GM10248 (cell line): ENCODE results near the gene GPBAR1.

Experiments
- CTCF ChIA-PET: fragments of 300-600 bp; sonication (Branson Sonifier 250); formaldehyde crosslinking; extraction: SDS; loops from one replicate; lab custom pipeline; 2021; ENCODE audit warnings: antibody characterized with exemption; lab: Yijun Ruan, JAX
- POLR2A ChIA-PET: fragments of 350-650 bp; sonication (Branson Sonifier 250); formaldehyde crosslinking; extraction: SDS; loops from one replicate; lab custom pipeline; 2020; ENCODE audit warnings: antibody characterized with exemption; lab: Yijun Ruan, JAX
- DNase-seq: peaks from one replicate; pipeline ENCODE4 v3.0.0; 2012; ENCODE audit errors: extremely low spot score
- TF ChIP-seq, protein P1 (sequence below): IDR thresholded peaks from 2 replicates; pipeline ENCODE4 v1.5.1; 2012; ENCODE audit warnings: mild to moderate bottlenecking, low read depth; ENCODE audit errors: extremely low read depth, missing control alignments, control extremely low read depth

Gene GPBAR1

DNA sequence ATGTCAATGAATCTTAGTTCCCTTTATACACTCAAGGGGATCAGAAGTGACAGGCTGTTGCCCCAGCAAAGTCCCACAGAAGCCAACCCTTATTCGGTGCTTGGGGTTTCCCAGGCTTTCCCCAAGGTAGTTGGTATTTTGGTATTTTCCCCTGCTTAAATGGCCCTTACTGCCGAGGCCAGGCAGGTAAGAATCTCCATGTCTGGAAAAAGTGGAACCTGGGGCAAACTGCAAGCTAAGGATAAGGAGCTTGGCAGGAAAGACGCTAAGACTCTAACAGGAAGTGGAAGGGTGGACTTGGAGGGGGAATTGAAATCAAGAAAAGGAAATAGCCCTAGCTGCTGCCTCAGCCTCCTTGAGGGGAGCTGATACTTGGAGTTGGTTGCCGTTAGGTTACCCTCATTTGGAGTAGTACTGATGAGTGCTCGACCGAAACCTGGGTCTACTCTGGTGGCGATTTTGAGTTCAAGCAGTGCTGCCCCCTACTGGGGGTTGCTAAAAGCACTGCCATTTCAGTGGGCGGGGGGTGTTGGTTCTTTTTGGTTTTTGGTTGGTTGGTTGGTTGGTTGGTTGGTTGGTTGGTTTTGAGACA is 3.3 kb upstream of the GPBAR1 start:
- TF ChIP-seq, protein P1, sequence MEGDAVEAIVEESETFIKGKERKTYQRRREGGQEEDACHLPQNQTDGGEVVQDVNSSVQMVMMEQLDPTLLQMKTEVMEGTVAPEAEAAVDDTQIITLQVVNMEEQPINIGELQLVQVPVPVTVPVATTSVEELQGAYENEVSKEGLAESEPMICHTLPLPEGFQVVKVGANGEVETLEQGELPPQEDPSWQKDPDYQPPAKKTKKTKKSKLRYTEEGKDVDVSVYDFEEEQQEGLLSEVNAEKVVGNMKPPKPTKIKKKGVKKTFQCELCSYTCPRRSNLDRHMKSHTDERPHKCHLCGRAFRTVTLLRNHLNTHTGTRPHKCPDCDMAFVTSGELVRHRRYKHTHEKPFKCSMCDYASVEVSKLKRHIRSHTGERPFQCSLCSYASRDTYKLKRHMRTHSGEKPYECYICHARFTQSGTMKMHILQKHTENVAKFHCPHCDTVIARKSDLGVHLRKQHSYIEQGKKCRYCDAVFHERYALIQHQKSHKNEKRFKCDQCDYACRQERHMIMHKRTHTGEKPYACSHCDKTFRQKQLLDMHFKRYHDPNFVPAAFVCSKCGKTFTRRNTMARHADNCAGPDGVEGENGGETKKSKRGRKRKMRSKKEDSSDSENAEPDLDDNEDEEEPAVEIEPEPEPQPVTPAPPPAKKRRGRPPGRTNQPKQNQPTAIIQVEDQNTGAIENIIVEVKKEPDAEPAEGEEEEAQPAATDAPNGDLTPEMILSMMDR = peak; percentile 63
- POLR2A ChIA-PET = interaction anchor here (1.8 kb wide), 1 partner anchor 13 kb away, joined by 5 read pairs; the partner anchor contains the start of genes AAMP and PNKD
- DNase-seq = peak; percentile 71
- CTCF ChIA-PET = interaction anchor here (0.7 to 8.3 kb wide), 20 partner anchors 9 to 111 kb away, joined by 3 to 57 read pairs (median 6); partner anchors contain the start of genes AAMP, CXCR1 and PNKD

DNA sequence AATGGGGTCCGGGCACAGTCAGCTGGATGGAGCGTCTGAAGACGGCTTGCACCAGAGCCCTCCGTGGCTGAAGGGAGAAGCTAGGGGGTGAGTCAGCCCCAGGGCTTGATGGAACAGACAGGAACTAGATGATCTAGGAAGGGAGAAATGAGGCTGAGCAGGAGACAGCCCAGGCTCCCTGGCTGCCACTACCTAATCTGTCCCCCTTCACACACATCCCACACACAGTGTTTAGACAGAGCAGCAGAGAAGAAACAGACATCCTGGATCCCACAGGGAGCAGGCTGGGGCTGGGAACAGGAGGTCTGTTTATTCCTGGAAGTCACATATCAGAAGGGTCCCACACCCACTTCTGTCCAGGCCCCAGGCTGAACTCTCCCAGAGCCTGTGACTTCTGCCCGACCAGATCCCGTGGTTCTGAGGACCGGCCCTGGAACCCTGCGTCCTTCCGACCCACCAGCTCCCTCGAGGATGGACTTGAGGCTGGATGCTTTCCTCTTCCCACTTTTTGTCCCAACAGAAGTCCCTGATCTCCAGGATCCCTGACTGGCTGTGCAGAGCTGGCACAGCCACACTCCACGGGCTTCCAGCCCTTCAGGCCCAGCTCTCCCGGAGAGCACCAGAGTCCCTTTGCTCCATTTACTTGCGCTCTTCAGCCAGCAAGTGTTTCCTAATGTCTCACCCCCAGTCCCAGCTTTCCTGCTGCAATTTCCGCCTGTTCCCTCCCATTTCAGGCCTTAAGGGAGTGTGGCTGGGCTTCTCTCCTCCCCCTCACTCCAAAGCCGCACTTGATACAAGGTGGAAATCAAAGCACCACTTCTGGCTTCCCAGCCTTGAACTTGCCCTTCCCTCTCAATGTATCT is 1.5 kb upstream of the GPBAR1 start:
- POLR2A ChIA-PET = interaction anchor here (1.8 kb wide), 1 partner anchor 11 kb away, joined by 5 read pairs; the partner anchor contains the start of genes AAMP and PNKD
- DNase-seq = no peak
- TF ChIP-seq, protein P1 = no peak
- CTCF ChIA-PET = interaction anchor here (1.2 to 8.3 kb wide), 6 partner anchors 8 to 88 kb away, joined by 4 to 57 read pairs (median 4); partner anchors contain the start of genes AAMP and PNKD

DNA sequence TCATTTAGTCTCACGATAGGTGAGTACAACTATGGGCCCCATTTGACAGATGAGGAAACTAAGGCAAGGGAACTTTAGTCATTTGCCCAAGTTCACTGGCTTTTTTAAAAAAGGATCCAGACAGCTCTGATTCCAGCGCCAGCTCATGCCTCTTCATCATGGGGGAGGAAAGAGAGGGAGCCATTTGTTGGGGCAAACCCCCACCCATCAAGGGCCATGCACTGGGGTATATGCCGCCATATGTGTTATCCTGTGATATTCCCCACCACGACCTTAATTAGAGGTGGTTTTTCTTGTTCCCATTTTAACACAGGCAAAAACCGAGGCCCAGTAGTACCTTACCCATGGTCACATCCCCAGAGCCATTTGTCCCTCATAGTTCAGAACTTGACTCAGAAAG is 649 bp upstream of the GPBAR1 start:
- ChIA-PET POLR2A (interaction anchor here (0.6 kb wide), 1 partner anchor 40 kb away, joined by 4 read pairs; no protein-coding TSS in a partner anchor), CTCF (interaction anchor here (1.5 to 4.2 kb wide), 3 partner anchors 7 to 16 kb away, joined by 4 to 21 read pairs (median 5); no protein-coding TSS in a partner anchor)
- DNase-seq = no peak
- TF ChIP-seq, protein P1 = no peak

DNA sequence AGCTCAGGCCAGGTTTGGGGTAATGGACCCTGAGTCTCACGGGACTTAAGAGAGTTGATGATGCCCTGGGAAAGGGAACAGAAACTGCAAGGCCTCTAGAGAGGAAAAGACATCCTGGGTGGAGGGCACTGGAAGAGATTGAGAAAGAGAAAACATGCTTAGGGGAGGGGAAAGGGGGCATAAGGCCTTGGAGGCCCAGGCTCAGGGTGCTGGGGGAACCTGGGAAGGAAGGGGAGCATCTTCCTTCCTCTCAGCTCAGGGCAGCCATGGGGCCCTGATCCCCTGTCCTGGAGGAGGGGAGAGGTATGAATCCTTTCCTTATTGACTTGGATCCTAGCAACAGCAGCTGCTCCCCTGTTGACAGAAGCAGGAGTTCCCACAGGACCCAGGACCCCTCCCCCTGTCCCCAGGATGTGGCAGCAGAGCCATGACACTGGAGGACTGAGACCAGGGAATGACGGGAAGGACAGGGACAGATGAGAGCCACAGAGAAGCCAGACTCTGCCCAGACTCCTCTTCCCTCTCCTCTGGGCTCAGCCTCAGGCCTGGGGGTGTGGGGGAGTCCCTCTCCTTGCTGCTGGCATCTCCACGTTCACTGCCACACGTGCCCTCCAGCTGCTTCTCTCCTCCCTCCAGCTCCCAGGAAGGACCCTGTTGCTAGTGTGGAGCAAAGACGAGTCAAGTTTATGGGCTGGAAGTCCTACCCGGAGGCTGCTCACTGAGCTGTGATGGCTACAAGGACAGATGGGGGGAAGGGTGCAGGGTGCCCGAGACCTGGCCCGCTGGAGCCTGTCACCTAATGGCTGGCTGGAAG is 815 bp downstream of the GPBAR1 start:
- TF ChIP-seq, protein P1 = no peak
- CTCF ChIA-PET = interaction anchor here (1.0 to 2.2 kb wide), 3 partner anchors 10 to 13 kb away, joined by 3 to 9 read pairs (median 5); partner anchors contain the start of genes AAMP and PNKD
- no peak for DNase-seq
- POLR2A ChIA-PET = no interaction called here

DNA sequence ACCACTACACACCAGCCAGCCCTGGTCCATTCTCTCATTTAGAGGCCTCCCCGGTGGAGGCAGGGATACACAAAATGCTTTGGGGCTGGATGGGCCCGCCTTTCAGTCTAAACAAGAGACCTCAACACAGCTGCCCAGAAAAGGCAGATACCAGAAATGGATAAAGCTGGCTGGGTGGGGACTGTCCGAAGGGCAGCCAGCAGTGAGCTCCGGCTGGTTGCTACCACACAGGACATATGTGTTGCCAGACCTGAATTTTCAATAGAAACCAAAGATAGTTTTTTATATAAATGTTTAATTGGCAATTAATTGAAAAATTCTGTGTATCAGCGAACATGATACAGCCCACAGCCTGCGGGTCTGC is 1.4 kb downstream of the GPBAR1 start:
- TF ChIP-seq, protein P1 = no peak
- no peak for DNase-seq
- POLR2A ChIA-PET = no interaction called here
- CTCF ChIA-PET = interaction anchor here (1.0 to 2.2 kb wide), 2 partner anchors 9 to 13 kb away, joined by 3 to 9 read pairs; partner anchors contain the start of genes AAMP and PNKD
